ENCODE results near the gene PDPN.

The PDPN gene

GRCh38 chr1:13662493-13662892 is 78.9 kb downstream of the PDPN start:
- no peak for DNase-seq (ENCODE audit: insufficient read length)
- TF ChIP-seq POLR2AphosphoS5 (IDR thresholded peaks at IDR 0.05; ENCODE audit: low read depth, low read length) (no peak), TAF1 (IDR thresholded peaks at IDR 0.05; ENCODE audit: borderline replicate concordance, low read depth, low read length) (no peak), POLR2A (IDR thresholded peaks at IDR 0.05; ENCODE audit: low read depth, low read length) (no peak)
- no peak for FAIRE-seq

GRCh38 chr1:13663969-13664368 is 80.3 kb downstream of the PDPN start:
- no peak for DNase-seq (ENCODE audit: insufficient read length)
- no peak for FAIRE-seq
- no peak for TF ChIP-seq POLR2A (IDR thresholded peaks at IDR 0.05; ENCODE audit: low read depth, low read length)
- no peak for TF ChIP-seq TAF1 (IDR thresholded peaks at IDR 0.05; ENCODE audit: borderline replicate concordance, low read depth, low read length)
- no peak for TF ChIP-seq POLR2AphosphoS5 (IDR thresholded peaks at IDR 0.05; ENCODE audit: low read depth, low read length)

- DNase-seq (ENCODE audit: insufficient read length) (no peak), FAIRE-seq (no peak)
- TF ChIP-seq TAF1 (IDR thresholded peaks at IDR 0.05; ENCODE audit: borderline replicate concordance, low read depth, low read length) (no peak), POLR2A (IDR thresholded peaks at IDR 0.05; ENCODE audit: low read depth, low read length) (no peak), POLR2AphosphoS5 (IDR thresholded peaks at IDR 0.05; ENCODE audit: low read depth, low read length) (no peak)
Measured at GRCh38 chr1:13664451-13664850, 80.8 kb downstream of the PDPN start.

GRCh38 chr1:13666317-13666716 is 82.7 kb downstream of the PDPN start:
- peak; percentile 74 for FAIRE-seq
- DNase-seq (ENCODE audit: insufficient read length): no peak

More at GRCh38 chr1:13666317-13666716, 82.7 kb downstream of the PDPN start:
- no peak for TF ChIP-seq POLR2A (IDR thresholded peaks at IDR 0.05; ENCODE audit: low read depth, low read length)
- TF ChIP-seq TAF1 (IDR thresholded peaks at IDR 0.05; ENCODE audit: borderline replicate concordance, low read depth, low read length): no peak
- TF ChIP-seq POLR2AphosphoS5 (IDR thresholded peaks at IDR 0.05; ENCODE audit: low read depth, low read length): no peak

All from GM12892 (cell line).